Brain microvascular endothelial cell (primary cell): ENCODE measurements around the gene LPIN1.

Source experiments
- DNase-seq: peaks from one replicate; pipeline ENCODE4 v3.0.0-alpha.2; 2020
- H3K27ac ChIP-seq: fragments of 250-450 bp; sonication (Bioruptor Pico); 2 replicates; pipeline ENCODE4 v1.5.1; 2020; ENCODE audit warnings: mild to moderate bottlenecking, moderate library complexity
- H3K27me3 ChIP-seq: fragments of 250-450 bp; sonication (Bioruptor Pico); replicated peaks from 2 replicates; pipeline ENCODE4 v1.5.1; 2020; ENCODE audit warnings: mild to moderate bottlenecking
- H3K36me3 ChIP-seq: fragments of 250-450 bp; sonication (Bioruptor Pico); replicated peaks from 2 replicates; pipeline ENCODE4 v1.5.1; 2020; ENCODE audit warnings: mild to moderate bottlenecking
- H3K4me3 ChIP-seq: 2 replicates; pipeline ENCODE4 v1.5.1; 2011; ENCODE audit warnings: low read depth, mild to moderate bottlenecking, control low read depth, low read length, moderate library complexity
- in situ Hi-C: cut with HindIII; loops from 2 replicates; pipeline ENCODE4 v1.10.0; 2017; ENCODE audit warnings: low sequenced_read_pairs, low pct_ligation_motif_present
- TF ChIP-seq, protein P1 (sequence below): IDR thresholded peaks from 2 replicates; pipeline ENCODE4 v1.5.1; 2011; ENCODE audit warnings: low read depth, mild to moderate bottlenecking, moderate library complexity, low read length, control low read depth, inconsistent platforms; ENCODE audit errors: missing control alignments

The LPIN1 gene

DNA sequence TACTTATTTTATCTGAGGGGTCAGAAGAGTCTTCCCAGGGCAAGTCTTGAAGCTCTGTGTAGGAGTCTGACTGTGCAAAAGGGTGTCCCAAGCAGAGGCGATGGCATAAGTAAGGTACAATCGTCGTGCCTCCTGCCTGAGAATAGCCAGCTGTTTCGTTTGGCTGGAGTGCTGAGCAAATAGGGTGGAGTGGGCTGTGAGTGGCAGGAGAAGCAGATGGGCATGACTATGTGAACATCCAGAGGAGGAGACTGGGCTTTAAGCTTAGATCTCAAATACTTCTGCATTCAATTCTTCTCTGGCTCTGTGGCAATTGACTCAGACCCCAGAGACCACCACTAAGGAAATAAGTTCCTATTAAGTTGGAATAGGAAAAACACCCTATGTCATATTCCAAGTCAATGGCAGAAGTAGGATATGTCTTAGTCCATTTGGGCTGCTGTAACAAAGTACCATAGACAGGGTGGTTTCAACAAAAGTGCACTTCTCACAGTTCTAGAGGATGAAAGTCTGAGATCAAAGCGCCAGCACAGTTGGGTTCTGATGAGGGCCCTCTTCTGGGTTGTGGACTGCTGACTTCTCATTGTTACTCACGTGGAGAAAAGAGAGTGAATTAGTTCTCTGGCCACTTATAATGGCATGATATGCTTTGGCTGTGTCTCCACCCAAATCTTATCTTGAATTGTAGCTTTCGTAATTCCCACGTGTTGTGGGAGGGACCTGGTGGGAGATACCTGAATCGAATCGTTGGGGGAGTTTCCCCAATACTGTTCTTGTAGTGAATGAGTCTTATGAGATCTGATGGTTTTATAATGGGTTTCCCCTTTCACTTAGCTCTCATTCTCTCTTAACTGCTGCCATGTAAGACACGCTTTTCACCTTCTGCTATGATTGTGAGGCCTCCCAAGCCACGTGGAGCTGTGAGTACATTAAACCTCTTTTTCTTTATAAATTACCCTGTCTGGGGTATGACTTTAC, 120.2 kb downstream of the LPIN1 start:
- Histone ChIP-seq H3K27ac (no peak overlapping the region), H3K27me3 (no peaks in the 10 kb centered on the region), H3K36me3 (no peaks in the 10 kb centered on the region), H3K4me3 (no peak overlapping the region)
- no peak for DNase-seq
- in situ Hi-C loops, result loop anchor here (25.0 kb wide), 1 partner anchor 846 kb away; the partner anchor contains the start of gene TRIB2
- TF ChIP-seq, protein P1, sequence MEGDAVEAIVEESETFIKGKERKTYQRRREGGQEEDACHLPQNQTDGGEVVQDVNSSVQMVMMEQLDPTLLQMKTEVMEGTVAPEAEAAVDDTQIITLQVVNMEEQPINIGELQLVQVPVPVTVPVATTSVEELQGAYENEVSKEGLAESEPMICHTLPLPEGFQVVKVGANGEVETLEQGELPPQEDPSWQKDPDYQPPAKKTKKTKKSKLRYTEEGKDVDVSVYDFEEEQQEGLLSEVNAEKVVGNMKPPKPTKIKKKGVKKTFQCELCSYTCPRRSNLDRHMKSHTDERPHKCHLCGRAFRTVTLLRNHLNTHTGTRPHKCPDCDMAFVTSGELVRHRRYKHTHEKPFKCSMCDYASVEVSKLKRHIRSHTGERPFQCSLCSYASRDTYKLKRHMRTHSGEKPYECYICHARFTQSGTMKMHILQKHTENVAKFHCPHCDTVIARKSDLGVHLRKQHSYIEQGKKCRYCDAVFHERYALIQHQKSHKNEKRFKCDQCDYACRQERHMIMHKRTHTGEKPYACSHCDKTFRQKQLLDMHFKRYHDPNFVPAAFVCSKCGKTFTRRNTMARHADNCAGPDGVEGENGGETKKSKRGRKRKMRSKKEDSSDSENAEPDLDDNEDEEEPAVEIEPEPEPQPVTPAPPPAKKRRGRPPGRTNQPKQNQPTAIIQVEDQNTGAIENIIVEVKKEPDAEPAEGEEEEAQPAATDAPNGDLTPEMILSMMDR, result no peak

- in situ Hi-C loops, result loop anchor here (25.0 kb wide), 1 partner anchor 844 kb away; the partner anchor contains the start of gene TRIB2
- H3K36me3 ChIP-seq, result no peaks in the 10 kb centered on the region
- DNase-seq, result no peak
- no peak overlapping the region for H3K4me3 ChIP-seq
- TF ChIP-seq, protein P1, result no peak
- no peaks in the 10 kb centered on the region for H3K27me3 ChIP-seq
- no peak overlapping the region for H3K27ac ChIP-seq
Observed at GRCh38 chr2:11867926-11868325, 121.5 kb downstream of the LPIN1 start.

GRCh38 chr2:11869391-11869991, 123.1 kb downstream of the LPIN1 start:
- Histone ChIP-seq H3K27me3 (no peaks in the 10 kb centered on the region), H3K36me3 (no peaks in the 10 kb centered on the region), H3K4me3 (no peak overlapping the region), H3K27ac (no peak overlapping the region)
- in situ Hi-C loops, result loop anchor here (25.0 kb wide), 1 partner anchor 843 kb away; the partner anchor contains the start of gene TRIB2
- DNase-seq, result no peak
- TF ChIP-seq, protein P1, result no peak

GRCh38 chr2:11870064-11870463, 123.6 kb downstream of the LPIN1 start:
- TF ChIP-seq, protein P1, result no peak
- no peaks in the 10 kb centered on the region for H3K27me3 ChIP-seq
- no peak overlapping the region for H3K27ac ChIP-seq
- DNase-seq, result no peak
- no peaks in the 10 kb centered on the region for H3K36me3 ChIP-seq
- in situ Hi-C loops, result loop anchor here (25.0 kb wide), 1 partner anchor 842 kb away; the partner anchor contains the start of gene TRIB2
- H3K4me3 ChIP-seq, result no peak overlapping the region

DNA sequence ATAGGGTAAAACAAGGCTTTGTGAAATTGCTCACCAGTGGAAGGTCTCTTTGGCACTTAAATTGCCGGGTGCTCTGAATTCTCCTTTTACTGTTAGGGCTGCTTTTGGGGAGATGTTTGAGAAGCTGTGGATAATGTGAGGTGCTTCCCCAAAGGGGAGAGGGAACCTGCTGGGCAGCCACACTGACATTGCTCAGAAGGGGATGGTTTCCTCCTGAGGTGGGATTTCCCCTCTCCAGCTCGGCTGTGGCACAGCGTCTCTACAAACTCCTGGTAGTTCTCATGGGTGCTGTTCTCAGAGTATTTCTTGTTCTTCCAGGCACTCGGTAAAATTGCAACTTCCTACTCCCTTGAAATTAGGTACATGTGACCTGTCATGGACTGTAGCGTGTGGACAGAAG, 124.2 kb downstream of the LPIN1 start:
- H3K27me3 ChIP-seq, result no peaks in the 10 kb centered on the region
- H3K4me3 ChIP-seq, result no peak overlapping the region
- in situ Hi-C loops, result loop anchor here (25.0 kb wide), 1 partner anchor 842 kb away; the partner anchor contains the start of gene TRIB2
- H3K27ac ChIP-seq, result no peak overlapping the region
- no peak for DNase-seq
- TF ChIP-seq, protein P1, result no peak
- no peaks in the 10 kb centered on the region for H3K36me3 ChIP-seq
